ENCODE data around the gene DTX4.

DNA sequence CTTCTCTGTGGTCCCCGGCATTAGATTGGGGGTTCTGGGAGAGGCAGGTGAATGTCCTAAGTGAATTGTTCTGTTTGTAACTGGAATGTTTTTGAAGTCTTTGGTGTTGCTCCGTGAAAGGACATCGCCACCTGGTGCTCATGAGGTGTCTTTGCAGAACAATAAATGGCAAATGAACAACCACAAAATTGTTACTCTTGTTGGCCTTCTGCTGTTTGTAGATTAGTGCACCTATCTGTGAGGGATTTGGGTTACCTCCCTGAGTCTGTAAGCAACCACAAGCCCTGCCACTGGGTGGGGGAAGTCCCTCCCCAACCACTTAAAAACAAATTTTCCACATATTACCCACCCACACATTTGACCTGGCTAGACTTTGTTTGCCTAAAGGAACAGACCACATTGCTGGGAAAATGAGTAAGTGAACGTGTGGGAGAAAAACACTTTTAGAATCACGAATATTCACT is 36.1 kb downstream of the DTX4 start:
- TF ChIP-seq, protein P1, sequence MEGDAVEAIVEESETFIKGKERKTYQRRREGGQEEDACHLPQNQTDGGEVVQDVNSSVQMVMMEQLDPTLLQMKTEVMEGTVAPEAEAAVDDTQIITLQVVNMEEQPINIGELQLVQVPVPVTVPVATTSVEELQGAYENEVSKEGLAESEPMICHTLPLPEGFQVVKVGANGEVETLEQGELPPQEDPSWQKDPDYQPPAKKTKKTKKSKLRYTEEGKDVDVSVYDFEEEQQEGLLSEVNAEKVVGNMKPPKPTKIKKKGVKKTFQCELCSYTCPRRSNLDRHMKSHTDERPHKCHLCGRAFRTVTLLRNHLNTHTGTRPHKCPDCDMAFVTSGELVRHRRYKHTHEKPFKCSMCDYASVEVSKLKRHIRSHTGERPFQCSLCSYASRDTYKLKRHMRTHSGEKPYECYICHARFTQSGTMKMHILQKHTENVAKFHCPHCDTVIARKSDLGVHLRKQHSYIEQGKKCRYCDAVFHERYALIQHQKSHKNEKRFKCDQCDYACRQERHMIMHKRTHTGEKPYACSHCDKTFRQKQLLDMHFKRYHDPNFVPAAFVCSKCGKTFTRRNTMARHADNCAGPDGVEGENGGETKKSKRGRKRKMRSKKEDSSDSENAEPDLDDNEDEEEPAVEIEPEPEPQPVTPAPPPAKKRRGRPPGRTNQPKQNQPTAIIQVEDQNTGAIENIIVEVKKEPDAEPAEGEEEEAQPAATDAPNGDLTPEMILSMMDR (IDR thresholded peaks at IDR 0.05): peak; percentile 66 to 74 (median 72)
- TF ChIP-seq POLR2A (IDR thresholded peaks at IDR 0.05; ENCODE audit: low read depth) (no peak), POLR2AphosphoS5 (IDR thresholded peaks at IDR 0.05) (no peak)

All from esophagus muscularis mucosa (tissue), 3 donors.